Measurements from ENCODE around the gene ADCK1.
"Not testable (repeated sequence)": the region's sequence is repeated elsewhere in the genome, so short reads cannot be mapped to it uniquely, and the experiment has no call there.

The ADCK1 gene

DNA sequence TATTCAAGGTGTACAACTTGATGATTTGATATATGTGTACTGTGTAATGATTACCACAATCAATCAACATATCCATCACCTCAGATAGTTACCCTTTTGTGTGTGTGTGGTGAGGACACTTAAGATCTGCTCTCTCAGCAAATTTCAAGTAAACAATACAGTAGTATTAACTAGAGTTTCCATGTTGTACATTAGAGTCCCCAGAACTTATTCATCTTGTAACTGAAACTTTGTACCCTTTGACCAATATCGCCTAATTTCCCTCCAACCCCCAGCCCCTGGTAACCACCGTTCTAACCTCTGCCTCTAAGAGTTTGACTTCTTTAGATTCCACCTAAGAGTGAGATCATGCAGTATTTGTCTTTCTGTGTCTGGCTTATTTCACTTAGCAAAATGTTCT, 12.1 kb downstream of the ADCK1 start:
- DNase-seq: no peak

DNA sequence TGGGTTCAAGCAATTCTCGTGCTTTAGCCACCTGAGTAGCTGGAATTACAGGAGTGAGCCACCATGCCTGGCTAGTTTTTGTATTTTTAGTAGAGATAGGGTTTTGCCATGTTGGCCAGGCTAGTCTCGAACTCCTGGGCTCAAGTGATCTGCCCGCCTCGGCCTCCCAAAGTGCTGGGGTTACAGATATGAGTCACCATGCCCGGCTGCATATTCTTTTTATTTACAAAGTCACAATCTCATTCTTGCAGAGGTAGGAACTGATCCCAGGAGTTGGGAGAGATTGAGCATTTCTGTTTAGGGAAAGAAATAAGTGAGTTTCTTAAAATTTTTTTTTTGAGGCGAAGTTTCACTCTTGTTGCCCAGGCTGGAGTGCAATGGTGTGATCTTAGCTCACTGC, 12.8 kb downstream of the ADCK1 start:
- DNase-seq: not testable (repeated sequence)

GRCh38 chr14:77822307-77822706, 22.4 kb downstream of the ADCK1 start:
- no peak for DNase-seq

DNA sequence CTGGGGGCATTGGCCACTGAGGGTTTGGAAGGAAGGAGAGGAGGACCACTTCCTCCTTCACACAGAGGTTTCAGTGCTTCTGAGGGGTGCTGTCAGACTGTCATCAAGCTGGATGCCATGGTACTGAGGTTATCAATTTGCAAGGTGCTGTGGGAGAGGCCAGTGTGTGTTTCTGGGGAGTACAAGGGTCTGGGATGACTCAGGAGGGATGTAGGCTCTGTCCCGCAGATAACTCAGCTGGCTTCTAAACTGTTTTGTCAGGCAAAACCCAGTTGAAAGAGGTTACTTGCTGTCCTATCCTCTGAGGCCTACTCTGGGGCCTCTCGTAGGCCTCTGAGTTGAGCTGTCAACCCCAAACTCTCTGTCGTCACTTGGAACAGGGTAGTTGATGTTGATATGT, 22.8 kb downstream of the ADCK1 start:
- DNase-seq: no peak

DNA sequence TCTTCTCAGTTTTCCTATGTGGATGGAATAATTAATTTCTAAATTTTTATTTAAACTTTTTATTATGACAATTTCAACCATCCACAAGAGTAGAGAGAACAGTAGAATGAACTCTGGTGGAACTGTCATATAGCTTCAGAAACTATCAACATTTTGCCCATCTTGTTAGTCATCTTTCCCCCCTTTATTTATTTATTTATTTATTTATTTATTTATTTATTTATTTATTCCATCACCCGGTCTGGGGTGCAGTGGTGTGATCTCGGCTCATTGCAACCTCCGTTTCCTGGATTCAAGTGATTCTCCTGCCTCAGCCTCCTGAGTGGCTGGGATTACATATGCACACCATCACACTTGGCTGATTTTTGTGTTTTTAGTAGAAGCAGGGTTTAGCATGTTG, 23.5 kb downstream of the ADCK1 start:
- no peak for DNase-seq

DNA sequence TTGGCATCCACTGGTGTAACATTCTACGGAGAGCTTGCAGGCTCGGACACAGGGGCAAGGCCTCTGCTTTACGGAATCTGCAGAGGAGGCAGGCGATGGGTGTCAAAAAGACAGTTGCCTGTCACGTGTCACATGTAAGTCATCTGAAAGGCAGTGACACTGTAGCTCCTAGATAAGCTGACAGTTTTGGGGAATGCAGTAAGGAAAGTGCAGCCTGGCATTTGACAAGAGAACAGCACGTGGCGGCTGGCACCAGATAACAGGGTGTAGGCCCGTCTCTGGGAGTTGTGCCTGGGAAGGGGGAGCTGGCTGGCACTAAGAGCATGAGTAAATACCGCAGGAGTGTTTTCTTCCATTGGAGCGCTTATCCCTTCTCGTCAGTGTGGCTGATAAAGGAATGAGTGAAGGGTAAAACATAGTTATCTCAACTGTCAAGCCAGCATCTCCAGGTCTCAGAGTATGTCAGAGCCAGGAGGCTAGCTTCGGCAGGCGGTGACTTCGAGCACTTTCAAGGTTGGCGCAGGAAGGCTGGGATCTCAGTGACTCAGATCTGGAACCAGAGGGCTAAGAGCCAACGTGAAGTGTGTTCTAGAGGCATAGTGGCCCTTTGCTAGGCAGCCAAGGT, 26.1 kb downstream of the ADCK1 start:
- DNase-seq: no peak

DNA sequence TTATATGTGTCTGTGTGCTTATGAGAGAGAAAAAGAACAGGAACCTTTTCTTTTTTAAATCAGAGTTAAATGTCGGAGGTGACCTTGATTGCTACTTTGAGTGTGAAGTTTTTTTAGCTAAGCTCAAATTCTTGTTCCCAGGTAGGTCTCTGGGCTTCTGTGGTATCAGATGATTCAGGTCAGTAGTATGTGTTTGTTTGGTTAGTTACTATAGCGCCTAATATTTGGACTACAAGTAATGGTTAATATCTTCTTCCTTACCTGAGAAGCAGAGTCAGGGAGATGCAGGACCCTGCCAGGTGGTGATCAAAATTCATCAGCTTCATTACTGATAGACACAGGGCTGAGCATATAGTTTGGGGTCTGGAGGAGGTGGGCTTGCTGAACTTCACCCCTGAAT, 30.8 kb downstream of the ADCK1 start:
- DNase-seq: no peak

GRCh38 chr14:77832297-77832696, 32.4 kb downstream of the ADCK1 start:
- DNase-seq: no peak

- DNase-seq: no peak
Measured at GRCh38 chr14:77837926-77838325, 38.0 kb downstream of the ADCK1 start.

GRCh38 chr14:77838831-77839511, 39.1 kb downstream of the ADCK1 start:
- no peak for DNase-seq

GRCh38 chr14:77843195-77843594, 43.3 kb downstream of the ADCK1 start:
- no peak for DNase-seq

- DNase-seq: no peak
Measured at GRCh38 chr14:77843651-77844050, 43.7 kb downstream of the ADCK1 start.

DNA sequence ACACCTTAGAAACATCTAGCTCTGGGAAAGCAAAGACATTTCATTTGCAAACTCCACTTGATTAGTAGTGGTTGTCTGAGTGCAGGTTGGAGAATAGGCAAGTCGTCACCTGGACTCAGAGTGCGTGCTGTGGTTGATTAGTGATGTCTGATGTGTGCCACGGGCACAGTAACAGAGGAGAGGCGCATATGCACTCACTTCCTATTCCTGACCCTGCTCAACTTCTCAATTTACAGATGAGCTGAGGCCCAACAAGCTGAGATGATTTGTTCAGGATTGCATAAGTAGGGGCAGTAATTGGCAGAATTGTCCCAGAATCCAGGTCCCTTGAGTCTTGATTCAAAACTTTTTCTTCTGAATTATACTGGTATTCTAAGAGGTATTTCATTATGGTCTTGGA, 44.9 kb downstream of the ADCK1 start:
- DNase-seq: no peak

- no peak for DNase-seq
Measured at GRCh38 chr14:77848031-77848430, 48.1 kb downstream of the ADCK1 start.

- no peak for DNase-seq
Measured at GRCh38 chr14:77849711-77850110, 49.8 kb downstream of the ADCK1 start.

DNA sequence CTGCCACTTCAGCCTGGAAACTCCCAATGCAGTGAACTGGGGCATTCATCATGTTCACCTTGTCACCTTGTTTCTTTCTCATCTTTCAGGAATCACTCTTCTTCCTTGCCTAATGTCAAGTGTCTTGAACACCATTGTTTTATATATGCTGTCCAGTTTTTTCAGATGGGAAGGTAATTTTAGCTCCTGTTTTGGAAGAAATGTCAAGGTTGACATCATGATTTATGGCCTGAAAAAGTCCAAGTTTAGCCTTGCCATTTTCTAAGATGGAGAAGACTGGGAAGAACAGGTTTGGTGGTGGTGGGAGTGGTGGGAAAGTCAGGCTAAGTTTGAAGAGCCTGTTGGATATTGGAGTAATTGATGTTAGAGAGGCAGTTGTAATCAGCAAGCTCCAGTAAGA, 54.0 kb downstream of the ADCK1 start:
- no peak for DNase-seq

DNA sequence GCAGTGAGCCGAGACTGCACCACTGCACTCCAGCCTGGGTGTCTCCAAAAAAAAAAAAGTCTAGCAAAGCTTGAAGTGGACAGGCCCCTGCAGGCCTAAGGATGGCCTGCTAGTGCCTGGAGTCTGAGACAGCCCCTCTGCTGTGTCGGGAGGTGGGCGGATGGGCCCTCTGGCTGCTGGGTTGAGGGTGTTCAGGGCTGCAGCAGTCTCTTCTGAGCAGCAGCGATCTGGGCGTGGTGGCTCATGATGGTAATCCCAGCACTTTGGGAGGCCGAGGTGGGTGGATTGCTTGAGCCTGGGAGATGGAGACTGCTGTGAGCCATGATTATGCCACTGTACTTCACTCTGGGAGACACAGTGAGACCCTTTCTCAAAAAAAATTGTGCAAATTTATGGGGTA, 57.0 kb downstream of the ADCK1 start:
- no peak for DNase-seq

GRCh38 chr14:77859934-77860570, 60.1 kb downstream of the ADCK1 start:
- DNase-seq: no peak

- DNase-seq: no peak
Measured at GRCh38 chr14:77861201-77861600, 61.3 kb downstream of the ADCK1 start.

- no peak for DNase-seq
Measured at GRCh38 chr14:77862154-77862786, 62.4 kb downstream of the ADCK1 start.

DNA sequence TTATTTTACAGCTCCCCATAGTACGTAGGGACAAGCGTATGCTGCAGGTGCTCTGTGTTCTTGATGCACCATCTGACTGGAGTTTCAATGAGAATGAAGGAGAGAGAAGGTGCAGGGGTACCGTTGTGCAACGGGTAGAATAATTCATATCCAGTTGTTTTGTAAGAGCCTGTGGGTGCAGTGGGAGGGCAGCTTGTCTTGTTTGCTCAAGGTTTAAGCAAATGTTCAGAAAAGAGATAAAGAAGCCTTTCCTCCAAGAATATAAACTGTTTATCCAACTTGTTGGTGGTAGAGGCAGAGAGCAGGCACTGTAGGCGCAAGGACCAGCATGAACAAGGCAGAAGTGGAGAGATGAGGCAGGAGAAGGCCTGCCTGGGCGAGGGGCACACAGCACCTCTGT, 64.2 kb downstream of the ADCK1 start:
- no peak for DNase-seq

DNA sequence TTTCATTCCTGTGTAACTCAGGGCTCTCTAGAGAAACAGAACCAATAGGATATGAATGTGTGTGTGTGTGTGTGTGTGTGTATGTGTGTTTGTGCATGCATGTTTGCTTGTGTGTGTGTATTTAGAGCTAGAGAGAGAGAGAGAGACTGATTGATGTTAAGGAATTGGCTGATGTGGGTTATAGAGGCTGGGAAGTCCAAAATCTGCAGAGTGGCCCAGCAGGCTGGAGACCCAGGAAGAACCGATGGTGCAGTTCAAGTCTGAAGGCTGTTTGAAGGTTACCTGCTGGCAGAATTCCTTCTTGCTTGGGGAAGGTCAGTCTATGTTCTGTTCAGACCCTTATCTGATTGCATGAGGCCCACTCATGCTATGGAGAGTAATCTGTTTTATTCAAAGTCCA, 64.7 kb downstream of the ADCK1 start:
- DNase-seq: no peak

DNA sequence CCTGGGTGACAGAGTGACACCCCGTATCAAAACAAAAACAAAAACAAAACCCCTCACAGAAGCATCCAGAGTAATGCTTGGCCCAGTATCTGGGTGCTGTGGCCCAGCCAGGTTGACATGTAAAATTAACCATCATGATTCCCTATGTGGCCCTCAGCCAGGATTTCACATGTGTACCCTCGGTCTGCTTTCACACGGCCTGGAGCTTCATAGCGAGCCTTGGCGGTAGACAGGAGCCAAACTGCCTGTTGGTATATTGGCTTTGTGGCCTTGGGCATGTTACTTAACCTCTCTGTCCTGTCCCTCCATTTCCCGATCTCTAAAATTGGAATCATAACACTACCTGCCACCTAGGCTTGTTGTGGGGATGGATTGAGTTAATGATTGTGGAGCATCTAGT, 65.5 kb downstream of the ADCK1 start:
- no peak for DNase-seq

- DNase-seq: no peak
Measured at GRCh38 chr14:77866932-77867331, 67.0 kb downstream of the ADCK1 start.
